Measurements from ENCODE around the gene LMF2.
"Not testable (repeated sequence)": the region's sequence is repeated elsewhere in the genome, so short reads cannot be mapped to it uniquely, and the experiment has no call there.

Gene LMF2

DNA sequence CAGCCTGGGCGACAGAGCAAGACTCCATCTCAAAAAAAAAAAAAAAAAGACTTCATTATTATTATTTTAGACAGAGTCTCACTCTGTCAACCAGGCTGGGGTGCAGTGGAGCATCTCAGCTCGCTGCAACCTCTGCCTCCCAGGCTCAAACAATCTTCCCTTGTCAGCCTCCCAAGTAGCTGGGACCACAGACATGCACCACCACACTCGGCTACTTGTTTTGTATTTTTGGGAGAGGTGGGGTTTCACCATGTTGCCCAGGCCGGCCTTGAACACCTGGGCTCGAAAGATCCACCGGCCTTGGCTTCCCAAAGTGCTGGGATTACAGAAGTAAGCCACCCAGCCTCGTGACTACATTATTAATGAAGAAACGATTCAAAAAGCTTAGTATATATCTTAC is 27.6 kb upstream of the LMF2 start:
- DNase-seq (ENCODE audit: low read depth): no peak

DNA sequence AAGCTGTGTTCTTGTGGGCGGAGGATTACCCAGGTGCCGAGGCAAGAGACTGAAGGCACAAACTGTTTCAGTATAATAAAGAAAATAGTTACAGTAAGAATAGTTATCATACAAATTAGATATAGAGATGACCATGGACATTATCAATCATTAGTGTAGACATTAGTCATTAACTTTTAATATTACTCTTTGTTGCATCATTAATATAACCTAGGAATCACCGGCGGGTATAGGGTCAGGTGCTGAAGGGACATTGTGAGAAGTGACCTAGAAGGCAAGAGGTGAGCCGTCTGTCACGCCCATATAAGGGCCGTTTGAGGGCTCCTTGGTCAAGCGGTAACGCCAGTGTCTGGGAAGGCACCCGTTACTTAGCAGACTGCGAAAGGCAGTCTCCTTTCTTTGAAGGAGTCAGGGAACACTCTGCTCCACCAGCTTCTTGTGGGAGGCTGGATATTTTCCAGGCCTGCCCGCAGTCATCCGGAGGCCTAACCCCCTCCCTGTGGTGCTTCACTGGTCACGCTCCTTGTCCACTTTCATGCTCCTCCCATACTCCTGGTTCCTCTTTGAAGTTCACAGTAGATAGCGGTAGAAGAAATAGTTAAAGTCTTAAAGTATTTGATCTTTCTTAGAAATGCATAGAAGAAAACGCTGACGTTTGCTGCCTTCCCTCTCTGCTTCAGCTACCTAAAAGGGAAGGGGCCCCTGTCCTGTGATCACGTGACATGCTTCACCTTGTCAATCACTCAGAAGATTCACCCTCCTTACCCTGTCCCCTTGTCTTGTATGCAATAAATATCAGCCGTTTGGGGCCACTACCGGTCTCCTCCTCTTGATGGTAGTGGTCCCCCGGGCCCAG is 26.6 kb upstream of the LMF2 start:
- DNase-seq (ENCODE audit: low read depth): not testable (repeated sequence)

DNA sequence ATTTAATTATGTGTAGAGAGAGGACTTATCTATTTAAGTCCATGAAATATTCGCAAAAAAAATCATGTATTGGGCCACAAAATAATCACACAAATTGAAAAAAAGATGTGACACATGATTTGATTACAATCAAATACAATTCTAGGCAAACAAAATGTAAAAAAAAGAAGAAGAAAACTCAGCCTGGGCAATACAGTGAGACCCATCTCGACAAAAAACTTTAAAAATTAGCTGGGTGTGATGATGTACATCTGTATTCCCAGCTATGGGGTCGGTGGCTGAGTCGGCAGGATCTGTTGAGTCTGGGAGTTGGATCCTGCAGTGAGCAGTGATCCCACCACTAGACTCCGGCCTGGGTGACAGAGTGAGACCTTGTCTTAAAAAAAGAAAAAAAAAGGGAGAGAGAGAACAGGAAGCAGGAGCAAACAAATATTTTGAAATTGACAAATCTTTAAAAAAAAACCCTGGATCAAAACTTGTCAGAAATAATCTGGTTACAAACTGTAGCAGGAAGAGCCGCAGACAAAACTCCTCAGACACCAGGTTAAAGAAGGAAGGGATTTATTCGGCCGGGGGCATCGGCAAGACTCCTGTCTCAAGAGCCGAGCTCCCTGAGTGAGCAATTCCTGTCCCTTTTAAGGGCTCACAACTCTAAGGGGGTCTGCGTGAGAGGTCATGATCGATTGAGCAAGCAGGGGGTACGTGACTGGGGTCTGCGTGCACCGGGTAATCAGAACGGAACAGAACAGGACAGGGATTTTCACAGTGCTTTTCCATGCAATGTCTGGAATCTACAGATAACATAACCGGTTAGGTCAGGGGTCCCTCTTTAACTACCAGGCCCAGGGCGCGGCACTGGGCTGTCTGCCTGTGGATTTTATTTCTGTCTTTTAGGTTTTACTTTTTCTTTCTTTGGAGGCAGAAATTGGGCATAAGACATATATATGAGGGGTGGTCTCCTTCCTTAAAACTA is 25.6 kb upstream of the LMF2 start:
- no peak for DNase-seq (ENCODE audit: low read depth)

DNA sequence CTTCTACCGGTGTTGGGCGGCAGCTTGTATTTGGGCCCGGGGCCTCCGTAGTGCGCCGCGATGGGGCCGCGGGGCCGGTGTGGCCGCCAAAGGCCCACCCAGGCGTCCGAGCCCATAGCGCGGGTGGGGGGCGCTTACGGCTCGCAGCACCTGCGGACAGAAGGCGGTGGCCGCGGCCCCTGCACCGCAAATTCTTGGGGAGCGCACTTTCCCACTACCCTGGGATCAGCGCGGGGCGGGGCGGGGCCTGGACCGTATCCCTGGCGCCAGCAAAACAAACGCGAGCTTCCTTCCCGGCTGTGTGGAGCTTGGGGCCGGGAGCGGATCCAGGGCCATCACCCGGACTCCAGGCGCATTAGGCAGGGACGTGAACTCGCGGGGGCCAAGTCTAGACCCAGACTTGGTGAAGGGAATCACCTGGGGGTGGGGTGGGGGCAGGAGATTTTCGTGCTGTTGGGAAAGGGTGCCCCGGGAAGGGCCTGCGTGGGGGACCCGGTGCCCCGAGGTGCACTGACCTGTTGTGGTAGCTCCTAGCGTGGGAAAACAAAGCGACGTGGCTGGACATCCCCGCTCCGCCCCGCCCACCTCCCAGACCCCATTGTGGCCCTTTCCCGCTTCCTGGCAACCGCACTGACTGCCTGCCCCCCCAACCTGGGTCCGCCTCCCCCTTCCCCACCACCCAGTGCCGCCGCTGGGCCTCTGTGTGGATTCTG is 24.6 kb upstream of the LMF2 start:
- DNase-seq (ENCODE audit: low read depth): no peak

DNA sequence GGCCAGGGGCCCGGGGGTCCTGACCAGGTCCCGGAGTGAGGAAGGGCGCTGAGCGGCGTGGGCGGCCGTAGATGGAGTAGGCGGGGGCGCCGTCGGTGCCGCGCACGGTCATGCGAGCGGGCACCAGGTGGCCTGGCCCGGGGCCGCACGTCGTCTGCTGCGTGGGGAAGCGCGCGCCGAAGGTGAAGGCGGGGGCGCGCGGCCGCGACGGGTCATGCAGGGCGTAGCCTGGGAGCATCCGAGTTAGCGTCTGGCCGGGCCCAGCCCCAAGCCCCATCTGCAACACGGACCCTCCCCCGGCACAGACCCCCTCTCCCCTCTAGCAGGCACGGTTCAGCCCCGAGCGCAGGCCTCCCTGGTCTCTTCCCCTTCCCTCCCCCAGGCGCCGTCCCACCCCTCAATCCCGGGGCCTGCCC is 24.1 kb upstream of the LMF2 start:
- peak; percentile 76 for DNase-seq (ENCODE audit: low read depth)

DNA sequence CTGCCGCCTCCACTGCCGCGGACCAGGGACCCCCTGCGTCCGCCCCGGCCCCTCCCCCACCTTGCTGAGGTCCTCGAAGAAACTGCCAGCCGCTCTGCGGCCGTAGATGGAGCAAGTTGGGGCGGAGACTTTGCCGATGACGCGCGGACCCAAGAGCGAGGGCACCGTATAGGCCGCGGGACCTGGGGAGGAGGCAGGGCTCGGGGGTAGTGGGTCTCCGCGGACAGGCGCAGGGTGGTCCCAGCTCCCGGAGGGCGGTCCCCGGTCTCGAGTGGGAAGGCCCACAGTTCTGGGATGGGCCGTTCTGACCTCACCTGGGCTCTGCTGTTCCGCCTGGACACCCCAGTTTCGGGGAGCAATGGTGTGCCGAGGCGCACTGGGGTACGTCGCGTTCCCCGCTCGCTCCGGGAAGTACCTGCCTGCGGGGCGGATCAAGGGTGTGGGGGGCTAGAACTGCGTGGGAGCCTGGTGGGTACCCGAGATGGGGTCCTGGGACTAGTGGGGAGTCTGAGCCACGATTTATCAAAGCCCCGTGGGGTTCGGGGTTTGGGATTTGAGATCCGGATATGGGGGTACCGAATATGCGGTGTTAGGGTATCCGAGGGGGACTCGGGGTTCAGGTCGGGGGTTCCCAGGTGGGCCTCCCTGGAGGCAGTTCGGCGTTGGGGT is 23.5 kb upstream of the LMF2 start:
- peak; percentile 77 for DNase-seq (ENCODE audit: low read depth)

DNA sequence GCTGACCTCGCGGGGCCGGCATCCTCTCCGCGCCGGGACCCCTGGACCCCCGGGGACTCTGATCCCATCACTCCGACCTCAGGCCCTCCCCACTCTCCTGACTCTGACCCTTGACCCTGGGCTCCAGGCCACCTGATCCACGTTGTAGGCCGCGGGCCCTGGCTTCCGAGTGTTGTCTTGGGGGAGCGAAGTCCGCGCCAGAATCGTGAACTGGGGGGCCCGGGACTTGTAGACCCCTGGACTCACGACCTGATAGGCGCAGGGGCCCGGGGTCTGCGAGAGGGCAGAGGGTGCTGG is 23.0 kb upstream of the LMF2 start:
- DNase-seq (ENCODE audit: low read depth): no peak

DNA sequence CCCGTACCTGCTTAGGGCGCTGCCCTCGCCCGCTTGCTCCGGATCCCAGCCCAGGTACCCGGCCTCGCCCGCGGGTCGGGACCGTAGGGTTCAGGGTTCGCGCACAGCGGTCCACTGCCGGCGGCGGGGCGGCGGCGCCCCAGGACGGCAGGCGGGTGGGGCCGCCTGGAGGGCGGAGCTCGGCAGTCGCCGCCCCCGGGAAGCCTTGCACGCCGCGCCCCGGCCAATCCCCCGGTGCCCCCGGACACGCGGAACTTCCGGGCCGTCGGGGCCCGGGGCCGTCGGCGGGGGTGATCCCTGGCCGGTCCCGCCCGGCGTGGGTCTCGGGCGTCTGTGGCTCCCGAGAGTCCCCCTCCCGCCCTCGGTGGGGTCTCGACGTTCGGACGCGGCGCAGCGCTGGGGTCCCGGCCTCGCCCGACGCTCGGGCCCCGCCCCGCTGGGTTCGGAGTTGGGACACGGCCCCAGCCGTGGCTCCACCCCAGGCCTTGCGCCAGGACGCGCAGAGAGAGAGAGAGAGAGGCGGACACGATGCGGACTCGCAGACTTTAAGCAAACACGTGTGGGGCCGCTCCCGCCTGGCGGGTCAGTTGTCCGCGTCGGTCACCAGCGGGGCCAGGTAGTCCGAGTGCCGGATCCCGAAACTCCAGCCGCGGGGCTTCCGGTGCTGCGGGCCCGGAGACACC is 22.5 kb upstream of the LMF2 start, which contains the start of gene TYMP:
Gene TYMP (minus strand): TSS at position 116 of the 683 bp plus-strand sequence. CDS start 303 bp downstream, outside the sequence.
- peak; percentile 71 for DNase-seq (ENCODE audit: low read depth)

DNA sequence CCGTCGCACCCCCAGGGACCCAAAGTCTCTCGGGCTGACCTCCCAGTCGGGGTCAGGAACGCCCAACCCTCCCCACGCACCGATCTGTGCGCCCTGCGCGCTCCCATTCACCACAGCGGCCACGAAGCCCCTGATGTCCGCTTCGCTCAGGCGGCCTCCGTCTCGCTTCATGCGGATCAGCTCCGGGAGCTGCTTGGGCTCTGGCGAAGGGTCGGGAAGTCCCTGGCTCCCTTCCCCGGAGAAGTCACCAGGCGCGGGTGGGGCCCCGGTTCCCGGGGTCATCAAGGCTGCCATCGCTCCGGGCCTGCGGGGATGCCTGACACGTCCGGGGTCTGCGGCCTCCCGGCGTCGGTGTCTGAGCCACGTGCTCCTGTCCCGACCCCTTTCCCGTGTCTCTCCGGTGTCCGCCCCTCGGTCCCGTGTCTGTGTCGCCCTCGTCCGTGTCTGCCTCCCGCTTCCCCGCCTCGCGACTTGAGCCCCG is 22.0 kb upstream of the LMF2 start:
- no peak for DNase-seq (ENCODE audit: low read depth)

DNA sequence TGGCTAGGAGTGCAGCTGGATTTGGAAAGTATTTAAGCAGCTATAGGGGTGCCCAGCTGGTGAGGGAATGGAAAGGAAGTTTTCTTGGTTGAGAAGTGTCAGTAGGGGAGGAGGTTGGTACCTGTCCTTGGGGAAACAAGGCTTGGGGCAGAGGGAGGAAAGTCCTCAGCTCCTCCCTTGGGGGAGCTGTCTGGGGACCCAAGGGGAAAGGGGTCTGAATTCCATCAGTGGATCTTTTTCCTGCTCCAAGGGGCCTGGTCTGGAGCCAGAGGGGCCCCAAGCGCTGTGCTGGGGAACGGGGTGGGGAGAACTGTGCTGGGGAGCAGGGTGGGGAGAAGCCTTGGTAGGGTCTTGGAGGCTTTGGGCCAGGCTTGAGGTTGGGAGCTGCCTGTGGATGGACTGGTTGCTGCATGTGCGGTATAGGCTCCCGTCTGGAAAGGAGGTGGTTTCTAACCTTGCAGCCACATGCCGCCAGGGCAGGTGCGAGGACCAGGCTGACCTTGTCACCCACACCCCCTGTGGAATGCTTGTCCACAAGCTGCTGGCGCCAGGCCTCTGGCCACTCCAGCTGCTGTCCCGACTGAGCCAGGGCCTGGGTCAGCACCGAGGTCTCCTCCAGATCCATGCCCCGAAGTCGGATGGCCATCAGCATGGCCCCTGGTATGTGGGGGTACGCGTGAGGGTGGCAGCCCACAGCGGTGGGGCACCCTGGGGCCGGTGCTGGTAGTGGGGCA is 21.3 kb upstream of the LMF2 start:
- no peak for DNase-seq (ENCODE audit: low read depth)

DNA sequence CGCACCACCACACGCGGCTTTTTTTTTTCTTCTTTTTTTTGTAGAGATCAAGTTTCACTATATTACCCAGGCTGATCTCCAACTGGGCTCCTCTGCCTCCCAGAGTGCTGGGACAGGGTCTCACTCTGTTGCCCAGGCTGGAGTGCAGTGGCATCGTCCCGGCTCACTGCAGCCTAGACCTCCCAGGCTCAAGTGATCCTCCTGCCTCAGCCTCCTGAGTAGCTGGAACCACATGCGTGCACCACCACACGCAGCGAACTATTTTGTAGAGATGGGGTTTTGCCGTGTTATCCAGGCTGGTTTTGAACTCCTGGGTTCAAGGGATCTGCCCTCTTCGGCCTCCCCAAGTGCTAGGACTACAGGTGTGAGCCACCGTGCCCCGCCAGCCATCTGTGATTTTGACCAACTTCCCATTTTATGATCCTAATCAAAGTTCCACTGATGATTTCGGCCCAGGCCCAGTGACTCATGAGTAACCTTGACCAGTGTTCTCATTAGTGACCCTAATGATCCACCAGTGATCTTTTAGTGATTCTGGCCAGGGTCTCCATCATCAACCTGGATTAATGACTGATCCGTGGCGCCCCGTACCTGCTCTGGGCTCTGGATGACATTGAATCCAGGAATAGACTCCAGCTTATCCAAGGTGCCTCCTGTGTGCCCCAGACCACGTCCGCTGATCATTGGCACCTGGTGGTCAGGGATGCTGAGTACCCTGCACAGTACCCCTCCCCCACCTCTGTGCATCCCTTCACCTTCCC is 20.6 kb upstream of the LMF2 start:
- DNase-seq (ENCODE audit: low read depth): no peak

DNA sequence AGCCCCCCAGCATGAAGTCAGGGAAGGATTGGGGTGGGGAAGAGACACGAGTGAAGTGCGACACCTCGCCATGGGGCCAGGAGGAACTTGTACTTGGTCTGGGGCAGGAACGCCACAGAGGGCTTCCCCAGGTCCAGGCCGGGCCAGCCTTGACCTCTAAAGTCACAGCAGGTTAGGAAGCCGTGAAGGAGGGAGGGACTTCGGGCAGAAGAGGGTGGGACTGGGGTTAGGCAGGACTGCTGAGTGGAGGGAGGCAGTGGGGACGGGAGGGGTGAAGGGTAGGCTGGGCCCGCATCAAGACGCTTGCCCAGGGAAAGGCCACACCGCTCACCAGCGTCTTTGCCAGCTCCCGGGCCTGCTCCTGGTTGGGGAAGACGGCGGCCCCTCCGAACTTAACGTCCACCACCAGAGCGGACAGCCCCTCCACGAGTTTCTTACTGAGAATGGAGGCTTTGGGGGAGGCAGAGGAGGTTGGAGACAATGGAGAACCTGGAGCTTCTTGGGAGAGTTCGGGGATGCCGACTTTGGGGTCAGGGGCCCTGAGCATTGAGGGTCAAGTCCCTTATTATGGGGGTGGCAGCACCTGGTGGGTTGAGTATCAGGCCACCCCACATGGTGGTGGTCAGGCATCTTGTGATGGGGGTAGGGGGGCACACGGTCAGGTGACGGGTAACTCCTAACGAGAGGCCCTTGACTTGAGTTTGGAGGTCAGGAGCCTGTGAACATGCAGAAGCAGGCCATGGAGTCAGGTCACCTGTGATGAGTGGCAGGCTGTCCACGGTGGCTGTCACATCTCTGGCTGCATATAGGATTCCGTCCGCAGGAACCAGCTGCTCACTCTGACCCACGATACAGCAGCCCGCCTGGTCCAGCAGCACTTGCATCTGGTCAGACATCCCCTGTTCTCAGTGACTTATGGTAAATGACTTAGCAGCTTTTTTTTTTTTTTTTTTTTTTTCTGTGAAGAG is 19.6 kb upstream of the LMF2 start:
- DNase-seq (ENCODE audit: low read depth): no peak

DNA sequence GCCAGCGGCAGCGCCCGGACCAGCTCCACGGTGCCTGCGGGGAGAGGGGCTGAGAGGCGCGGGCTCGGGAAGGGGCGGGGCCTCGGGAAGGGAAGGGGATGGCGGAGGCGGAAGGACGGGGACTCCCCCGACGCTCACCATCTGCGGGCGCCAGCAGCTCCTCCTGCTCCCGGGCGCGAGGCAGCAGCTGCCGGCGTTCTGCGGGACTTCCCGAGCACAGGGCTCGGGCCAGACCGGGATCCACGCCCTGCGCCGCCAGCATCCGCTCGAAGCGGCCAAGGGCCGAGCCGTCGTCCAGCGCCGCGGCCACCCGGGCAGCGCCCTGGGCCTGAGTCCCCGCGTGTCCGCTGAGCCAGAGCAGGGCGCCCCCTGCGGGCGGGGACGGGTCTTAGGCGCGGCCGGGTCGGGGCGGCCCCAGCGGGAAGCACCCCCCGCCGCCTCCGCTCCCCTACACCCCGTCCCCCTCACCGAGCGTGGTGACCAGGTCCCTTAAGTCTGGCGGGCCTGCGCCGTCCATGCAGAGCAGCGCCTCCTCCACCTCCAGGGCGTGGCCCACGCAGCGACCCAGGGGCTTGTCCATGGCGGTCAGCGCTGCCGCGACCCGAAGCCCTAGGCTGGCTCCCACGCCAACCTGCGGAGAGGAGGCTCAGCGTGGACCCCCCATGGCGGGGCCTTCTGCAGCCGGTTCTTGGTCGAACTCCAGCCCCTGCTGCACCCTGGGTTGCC is 18.8 kb upstream of the LMF2 start:
- peak; percentile 83 for DNase-seq (ENCODE audit: low read depth)

DNA sequence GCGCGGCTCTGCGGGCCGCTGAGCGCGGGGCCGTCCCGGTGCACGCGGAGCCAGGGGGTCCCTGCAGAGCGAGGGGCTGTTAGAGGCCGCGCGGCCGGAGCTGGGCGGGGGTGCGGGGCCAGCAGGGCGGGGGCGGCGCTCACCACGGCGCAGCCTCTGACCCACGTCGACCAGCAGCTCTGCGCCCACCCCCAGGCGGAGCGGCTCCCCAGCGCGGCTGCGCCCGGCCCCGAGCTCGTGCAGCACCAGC is 18.3 kb upstream of the LMF2 start:
- DNase-seq (ENCODE audit: low read depth): no peak

DNA sequence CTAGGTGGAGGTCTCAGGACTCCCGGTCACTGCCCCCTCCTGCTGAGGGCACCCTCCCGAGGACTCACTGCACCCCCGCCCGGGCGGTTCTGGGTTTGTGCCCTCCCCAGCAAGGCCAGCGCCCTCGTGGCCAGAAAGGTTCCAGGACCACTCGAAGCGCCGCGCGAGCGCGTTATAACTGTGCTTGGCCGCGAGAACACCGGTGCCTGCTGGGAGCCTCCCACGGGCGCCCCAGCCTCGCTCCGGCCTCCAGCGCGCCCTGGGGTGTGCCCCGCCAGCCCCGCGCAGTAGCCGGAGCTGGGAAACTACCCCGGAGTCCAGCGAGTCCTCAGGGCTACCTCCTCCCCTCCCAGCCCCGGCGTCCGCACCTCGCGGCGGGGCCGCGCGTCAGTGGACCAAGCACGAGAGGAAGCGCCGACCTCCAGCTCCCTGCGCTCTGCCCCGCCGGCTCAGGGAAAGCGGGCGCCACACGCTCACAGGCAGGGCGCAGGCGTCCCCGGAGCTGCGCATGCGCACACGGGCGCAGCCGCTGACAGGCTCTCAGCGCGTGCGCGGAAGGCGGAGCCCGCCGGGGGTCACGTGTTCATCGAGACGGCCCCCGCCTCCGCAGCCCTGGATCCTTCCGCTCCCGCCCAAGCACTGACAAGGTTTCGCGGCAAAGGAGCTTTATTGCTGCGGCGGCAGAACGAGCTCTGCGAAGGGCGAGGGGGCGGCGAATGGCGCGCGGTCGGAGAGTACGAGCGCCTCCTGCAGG is 17.8 kb upstream of the LMF2 start, which contains the start of gene SCO2:
Gene SCO2 (minus strand): TSS at position 495 of the 754 bp plus-strand sequence. CDS start 1,187 bp downstream, outside the sequence.
- DNase-seq (ENCODE audit: low read depth): peak; percentile 99

DNA sequence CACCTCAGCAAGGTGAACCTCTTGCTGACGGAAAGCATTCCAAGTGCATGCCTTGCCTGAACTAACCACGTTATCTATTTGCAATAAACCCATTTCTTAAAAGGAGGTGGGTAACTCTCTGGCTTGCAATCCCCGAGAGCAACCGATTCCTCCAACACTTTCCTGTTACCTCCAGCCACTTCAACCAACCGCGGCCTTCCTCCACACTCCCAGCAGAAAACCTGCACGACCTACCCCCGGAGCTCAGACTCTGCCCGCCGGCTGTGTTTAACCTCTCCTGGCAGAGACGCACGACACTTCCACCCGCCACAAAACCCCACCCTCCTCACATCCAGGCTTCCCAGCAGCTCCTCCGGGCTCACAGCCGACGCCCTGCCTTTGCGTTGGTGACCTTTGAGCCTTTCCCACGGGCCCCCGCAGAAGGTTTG is 17.2 kb upstream of the LMF2 start:
- no peak for DNase-seq (ENCODE audit: low read depth)

Measured in stimulated activated CD4-positive, alpha-beta T cell treated with anti-CD3 and anti-CD28 coated beads, Interleukin-2, amount 100 ng/mL, for 4 hours (primary cell).